ENCODE measurements around the gene MIER2.

MIER2 gene

GRCh38 chr19:379796-380195 is 35.2 kb upstream of the MIER2 start:
- in situ Hi-C loops (cut with HindIII; ENCODE audit: low sequenced_read_pairs), result no loop called here

- in situ Hi-C loops (cut with HindIII; ENCODE audit: low sequenced_read_pairs), result no loop called here
Measured at GRCh38 chr19:378706-379105, 34.1 kb upstream of the MIER2 start.

GRCh38 chr19:377801-378581 is 33.4 kb upstream of the MIER2 start:
- in situ Hi-C loops (cut with HindIII; ENCODE audit: low sequenced_read_pairs), result no loop called here

GRCh38 chr19:376111-376470 is 31.5 kb upstream of the MIER2 start:
- in situ Hi-C loops (cut with HindIII; ENCODE audit: low sequenced_read_pairs), result no loop called here

- in situ Hi-C loops (cut with HindIII; ENCODE audit: low sequenced_read_pairs), result no loop called here
Measured at GRCh38 chr19:375395-376110, 31.0 kb upstream of the MIER2 start.

GRCh38 chr19:374886-375235 is 30.3 kb upstream of the MIER2 start:
- in situ Hi-C loops (cut with HindIII; ENCODE audit: low sequenced_read_pairs), result no loop called here

- in situ Hi-C loops (cut with HindIII; ENCODE audit: low sequenced_read_pairs), result no loop called here
Measured at GRCh38 chr19:374183-374885, 29.7 kb upstream of the MIER2 start.

- in situ Hi-C loops (cut with HindIII; ENCODE audit: low sequenced_read_pairs), result no loop called here
Measured at GRCh38 chr19:373391-374182, 29.0 kb upstream of the MIER2 start.

- in situ Hi-C loops (cut with HindIII; ENCODE audit: low sequenced_read_pairs), result no loop called here
Measured at GRCh38 chr19:372306-372890, 27.8 kb upstream of the MIER2 start.

GRCh38 chr19:371501-372168 is 27.0 kb upstream of the MIER2 start:
- in situ Hi-C loops (cut with HindIII; ENCODE audit: low sequenced_read_pairs), result no loop called here

- in situ Hi-C loops (cut with HindIII; ENCODE audit: low sequenced_read_pairs), result no loop called here
Measured at GRCh38 chr19:370641-371330, 26.2 kb upstream of the MIER2 start.

- in situ Hi-C loops (cut with HindIII; ENCODE audit: low sequenced_read_pairs), result no loop called here
Measured at GRCh38 chr19:369876-370275, 25.3 kb upstream of the MIER2 start.

- in situ Hi-C loops (cut with HindIII; ENCODE audit: low sequenced_read_pairs), result no loop called here
Measured at GRCh38 chr19:369256-369655, 24.7 kb upstream of the MIER2 start.

GRCh38 chr19:368630-369024 is 24.0 kb upstream of the MIER2 start:
- in situ Hi-C loops (cut with HindIII; ENCODE audit: low sequenced_read_pairs), result no loop called here

- in situ Hi-C loops (cut with HindIII; ENCODE audit: low sequenced_read_pairs), result no loop called here
Measured at GRCh38 chr19:367963-368629, 23.5 kb upstream of the MIER2 start.

GRCh38 chr19:367561-367960 is 23.0 kb upstream of the MIER2 start:
- in situ Hi-C loops (cut with HindIII; ENCODE audit: low sequenced_read_pairs), result no loop called here

GRCh38 chr19:366951-367350 is 22.4 kb upstream of the MIER2 start:
- in situ Hi-C loops (cut with HindIII; ENCODE audit: low sequenced_read_pairs), result no loop called here

GRCh38 chr19:366205-366783 is 21.7 kb upstream of the MIER2 start:
- in situ Hi-C loops (cut with HindIII; ENCODE audit: low sequenced_read_pairs), result no loop called here

Measured in DLD1 (cell line).